Cardiac fibroblast (primary cell): ENCODE measurements around the gene MIX23.

Source experiments
- DNase-seq, 2 donors: peaks; one replicate each; pipeline versions ENCODE4 v3.0.0 to v3.0.0-alpha.2; 2010; ENCODE audit warnings: low read depth in 2 of 2
- H3K4me3 ChIP-seq, 2 donors: replicated peaks in 1 of 2; 1 replicate in 1 of 2; 2 replicates in 1 of 2; pipeline ENCODE4 v1.5.1; 2011; ENCODE audit warnings: low read depth in 2 of 2, low read length in 2 of 2, mild to moderate bottlenecking in 2 of 2, moderate library complexity in 1 of 2
- TF ChIP-seq, protein P1 (sequence below): IDR thresholded peaks from one replicate; pipeline ENCODE4 v1.5.1; 2011; ENCODE audit warnings: low read depth, mild to moderate bottlenecking, low read length, inconsistent platforms

The MIX23 gene

DNA sequence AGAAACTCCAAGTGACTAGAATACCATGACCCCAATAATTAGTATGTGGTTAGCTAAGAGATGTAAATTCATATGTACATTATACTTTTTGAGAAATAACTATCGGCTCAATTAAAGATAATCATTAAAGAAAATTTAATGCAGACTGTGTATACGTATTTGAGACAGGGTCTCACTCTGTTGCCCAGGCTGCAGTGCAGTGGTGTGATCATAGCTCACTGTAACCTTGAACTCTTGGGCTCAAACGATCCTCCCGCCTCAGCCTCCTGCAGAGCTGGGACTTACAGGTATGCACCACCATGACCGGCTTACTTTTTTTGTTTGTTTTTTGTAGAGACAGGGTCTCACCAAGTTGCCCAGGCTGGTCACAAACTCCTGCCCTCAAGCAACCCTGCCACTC lies 66.7 kb downstream of the MIX23 start:
- TF ChIP-seq, protein P1, sequence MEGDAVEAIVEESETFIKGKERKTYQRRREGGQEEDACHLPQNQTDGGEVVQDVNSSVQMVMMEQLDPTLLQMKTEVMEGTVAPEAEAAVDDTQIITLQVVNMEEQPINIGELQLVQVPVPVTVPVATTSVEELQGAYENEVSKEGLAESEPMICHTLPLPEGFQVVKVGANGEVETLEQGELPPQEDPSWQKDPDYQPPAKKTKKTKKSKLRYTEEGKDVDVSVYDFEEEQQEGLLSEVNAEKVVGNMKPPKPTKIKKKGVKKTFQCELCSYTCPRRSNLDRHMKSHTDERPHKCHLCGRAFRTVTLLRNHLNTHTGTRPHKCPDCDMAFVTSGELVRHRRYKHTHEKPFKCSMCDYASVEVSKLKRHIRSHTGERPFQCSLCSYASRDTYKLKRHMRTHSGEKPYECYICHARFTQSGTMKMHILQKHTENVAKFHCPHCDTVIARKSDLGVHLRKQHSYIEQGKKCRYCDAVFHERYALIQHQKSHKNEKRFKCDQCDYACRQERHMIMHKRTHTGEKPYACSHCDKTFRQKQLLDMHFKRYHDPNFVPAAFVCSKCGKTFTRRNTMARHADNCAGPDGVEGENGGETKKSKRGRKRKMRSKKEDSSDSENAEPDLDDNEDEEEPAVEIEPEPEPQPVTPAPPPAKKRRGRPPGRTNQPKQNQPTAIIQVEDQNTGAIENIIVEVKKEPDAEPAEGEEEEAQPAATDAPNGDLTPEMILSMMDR: no peak
- no peak overlapping the region for H3K4me3 ChIP-seq
- no peak for DNase-seq

DNA sequence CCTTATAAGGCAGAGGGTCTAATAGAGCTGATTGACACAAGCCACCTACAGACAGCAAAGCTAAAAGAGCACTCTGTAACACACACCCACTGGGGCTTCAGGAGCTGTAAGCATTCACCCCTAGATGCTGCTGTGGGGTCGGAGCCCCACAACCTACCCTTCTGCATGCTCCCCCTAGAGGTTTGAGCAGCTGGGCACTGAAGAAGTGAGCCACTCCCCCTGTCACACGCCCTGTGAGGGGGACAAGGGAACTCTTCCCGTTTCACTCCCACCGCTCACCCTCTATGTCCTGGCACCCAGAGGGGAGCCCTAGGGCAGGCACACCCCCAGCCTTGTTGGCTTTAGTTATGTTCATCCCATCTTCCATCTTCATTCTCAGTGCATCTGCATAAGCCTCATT lies 67.4 kb downstream of the MIX23 start:
- TF ChIP-seq, protein P1: no peak
- no peak overlapping the region for H3K4me3 ChIP-seq
- no peak for DNase-seq

DNA sequence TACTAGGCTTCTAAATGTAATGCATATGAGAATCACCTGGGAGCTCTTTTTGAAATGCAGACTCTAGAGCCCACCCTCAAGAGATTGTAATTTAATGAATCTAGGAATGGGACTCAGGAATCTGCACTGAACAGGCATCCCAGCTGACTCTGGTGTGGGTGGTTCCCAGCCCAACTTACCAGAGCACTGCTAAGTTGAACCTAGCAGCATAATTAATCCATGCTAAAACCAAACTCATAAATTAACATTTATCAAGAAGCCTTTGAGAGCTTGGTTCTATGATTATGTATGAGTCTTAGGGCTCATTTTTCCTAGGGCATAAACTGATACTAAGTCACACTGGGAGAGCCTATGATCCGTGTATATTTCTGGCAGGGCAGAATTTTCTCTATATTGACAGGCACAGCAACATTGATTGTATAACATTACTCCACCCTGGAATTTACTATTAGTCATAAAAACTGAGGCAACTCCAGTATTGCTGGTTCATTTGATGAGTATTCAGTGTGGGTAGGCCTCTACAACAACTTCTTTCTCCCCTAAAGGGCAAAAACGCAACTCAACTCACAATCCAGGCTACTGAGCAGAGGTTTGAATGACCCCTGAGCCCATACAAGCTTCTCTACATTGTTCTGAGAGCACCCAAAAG lies 68.7 kb downstream of the MIX23 start:
- peak in 1 of 2 donors; percentile 10 for DNase-seq
- TF ChIP-seq, protein P1: no peak
- H3K4me3 ChIP-seq: no peak overlapping the region

DNA sequence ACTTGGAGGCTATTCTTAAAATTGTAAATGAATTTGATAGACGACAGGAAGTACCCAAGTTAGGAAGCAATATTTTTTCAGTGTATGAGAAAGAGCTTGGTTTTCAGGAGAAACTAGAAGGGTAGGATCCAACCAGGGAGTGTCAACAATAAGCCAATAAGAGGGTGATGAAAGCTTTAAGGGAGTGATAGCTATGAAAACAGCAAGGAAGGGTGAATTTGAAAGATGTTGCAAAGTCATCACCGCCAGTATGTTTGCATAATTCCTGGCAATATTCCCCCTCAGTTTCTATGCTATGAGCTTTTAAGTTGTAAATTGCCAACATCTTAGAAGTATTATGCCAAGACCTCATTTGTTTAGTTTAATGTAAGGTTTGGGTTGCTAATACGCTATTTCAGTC lies 69.8 kb downstream of the MIX23 start:
- TF ChIP-seq, protein P1: no peak
- DNase-seq: peak in 1 of 2 donors; percentile 6
- no peak overlapping the region for H3K4me3 ChIP-seq

DNA sequence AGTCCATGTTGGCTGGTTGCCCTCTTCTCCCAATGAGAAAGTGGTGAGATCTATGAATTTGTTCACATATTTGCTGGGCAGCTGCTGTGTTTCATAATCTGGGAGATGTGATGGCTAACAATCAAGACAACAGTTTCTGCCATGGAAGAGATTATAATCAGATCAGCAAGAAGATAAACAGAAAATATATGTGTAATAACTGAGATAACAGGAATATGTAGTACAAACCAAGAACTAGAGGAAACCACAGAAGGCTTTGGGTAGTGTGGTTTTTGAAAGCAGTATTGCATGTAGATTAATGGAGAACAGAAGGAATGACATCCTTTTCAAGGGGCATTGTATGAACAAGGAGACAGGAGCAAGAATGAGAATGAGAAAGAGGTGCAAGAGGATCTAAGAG lies 70.2 kb downstream of the MIX23 start:
- H3K4me3 ChIP-seq: no peak overlapping the region
- TF ChIP-seq, protein P1: no peak
- DNase-seq: peak in 1 of 2 donors; percentile 5

DNA sequence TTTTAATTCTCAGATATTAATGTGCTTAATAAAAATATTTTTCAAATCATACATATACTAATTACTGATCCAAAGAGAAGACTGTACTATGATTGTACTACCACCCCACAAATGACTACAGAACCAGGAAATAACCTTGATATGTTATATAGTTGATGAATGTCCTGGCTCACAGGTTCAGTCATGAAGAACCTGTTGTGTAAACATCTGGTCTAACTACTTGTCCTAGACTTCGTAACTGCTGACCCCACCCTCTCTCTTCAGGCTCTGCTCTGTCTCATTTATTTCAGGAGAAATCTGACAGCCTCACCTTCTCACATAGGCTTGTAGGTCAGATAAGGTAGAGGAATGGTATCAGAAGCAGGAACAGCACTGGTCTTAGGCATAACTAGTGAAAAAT lies 72.7 kb downstream of the MIX23 start:
- TF ChIP-seq, protein P1: no peak
- no peak overlapping the region for H3K4me3 ChIP-seq
- DNase-seq: no peak
